ENCODE measurements around the gene ZNF80. TPM values are rescaled to one million over a fixed set of nuclear protein-coding genes. Genes with fewer than 3 reads are reported as not detected.

The ZNF80 gene
- total RNA-seq: not detected in 2 replicates

GRCh38 chr3:114237478-114237877, at the start of gene ZNF80:
Gene ZNF80 (minus strand): TSS chr3:114237578. CDS start chr3:114237074, 504 bp downstream.

Other genes with a start within 250 kb of the ZNF80 start
- 0.49 and 1.9 TPM in 2 replicates for gene CCDC191, start 181.1 kb downstream of the ZNF80 start, total RNA-seq
- gene QTRT2, start 180.8 kb downstream of the ZNF80 start, total RNA-seq: 9.3 and 9.9 TPM in 2 replicates
- not detected in 2 replicates for gene DRD3, start 58.5 kb downstream of the ZNF80 start, total RNA-seq
- not detected in 2 replicates for gene TIGIT, start 56.5 kb upstream of the ZNF80 start, total RNA-seq